Thyroid gland (tissue), 4 donors: ENCODE data around the gene PFDN1.

ENCODE experiments used
- CTCF ChIP-seq, 6 experiments: fragments of 200-600 bp in 3 of 6; fragments of 450-650 bp in 3 of 6; sonication (generic) in 3 of 6; IDR thresholded peaks; one replicate each; pipeline ENCODE4 v1.5.1; 2016 to 2019; ENCODE audit warnings: antibody characterized with exemption in 6 of 6, mild to moderate bottlenecking in 2 of 6, inconsistent platforms in 1 of 6, moderate library complexity in 1 of 6
- POLR2A ChIP-seq, 2 donors: fragments of 450-650 bp; IDR thresholded peaks; one replicate each; pipeline ENCODE4 v1.6.1; 2017; ENCODE audit warnings: antibody characterized with exemption in 2 of 2, mild to moderate bottlenecking in 2 of 2, moderate library complexity in 1 of 2

- TF ChIP-seq CTCF (IDR thresholded peaks at IDR 0.05) (no peak), POLR2A (IDR thresholded peaks at IDR 0.05) (no peak)
These were observed 27.1 kb downstream of the PFDN1 start for GRCh38 chr5:140275837-140276236.
